HG03575 (cell line): ENCODE measurements around the gene EXOC6B.

Experiments used
- ATAC-seq: cut with Tn5 transposase; IDR thresholded peaks from one replicate; pipeline ENCODE4 v1.9.1; 2021; ENCODE audit not compliant: unreplicated experiment, insufficient number of reproducible peaks, low FRiP score; ENCODE audit errors: extremely low read depth

The EXOC6B gene

GRCh38 chr2:72834596-72834995 lies 8.8 kb upstream of the EXOC6B start:
- no peak for ATAC-seq

GRCh38 chr2:72833084-72833714 lies 7.4 kb upstream of the EXOC6B start:
- no peak for ATAC-seq

- no peak for ATAC-seq
These were observed 4.4 kb upstream of the EXOC6B start for GRCh38 chr2:72830273-72830672.

GRCh38 chr2:72828840-72829507 lies 3.1 kb upstream of the EXOC6B start:
- no peak for ATAC-seq

- no peak for ATAC-seq
These were observed 2.3 kb upstream of the EXOC6B start for GRCh38 chr2:72827966-72828646.

- ATAC-seq: no peak
These were observed 1.7 kb upstream of the EXOC6B start for GRCh38 chr2:72827487-72827886.

GRCh38 chr2:72826156-72826477 lies 284 bp upstream of the EXOC6B start:
- no peak for ATAC-seq

- ATAC-seq: no peak
These were observed 1.5 kb downstream of the EXOC6B start for GRCh38 chr2:72824224-72824842.

GRCh38 chr2:72822794-72823193 lies 3.0 kb downstream of the EXOC6B start:
- no peak for ATAC-seq

GRCh38 chr2:72821983-72822382 lies 3.9 kb downstream of the EXOC6B start:
- no peak for ATAC-seq

- no peak for ATAC-seq
These were observed 4.7 kb downstream of the EXOC6B start for GRCh38 chr2:72821118-72821517.

GRCh38 chr2:72819501-72819900 lies 6.3 kb downstream of the EXOC6B start:
- no peak for ATAC-seq

GRCh38 chr2:72815655-72816278 lies 10.1 kb downstream of the EXOC6B start:
- ATAC-seq: no peak

- ATAC-seq: no peak
These were observed 12.0 kb downstream of the EXOC6B start for GRCh38 chr2:72813841-72814240.

- ATAC-seq: no peak
These were observed 15.7 kb downstream of the EXOC6B start for GRCh38 chr2:72810165-72810564.

GRCh38 chr2:72809095-72809494 lies 16.7 kb downstream of the EXOC6B start:
- ATAC-seq: no peak

- ATAC-seq: no peak
These were observed 19.4 kb downstream of the EXOC6B start for GRCh38 chr2:72806280-72806945.

- no peak for ATAC-seq
These were observed 22.1 kb downstream of the EXOC6B start for GRCh38 chr2:72803626-72804320.

- no peak for ATAC-seq
These were observed 22.7 kb downstream of the EXOC6B start for GRCh38 chr2:72803151-72803550.
